Keratinocyte (primary cell): ENCODE data around the gene HDAC9. TPM values are rescaled to one million over a fixed set of nuclear protein-coding genes. Genes with fewer than 3 reads are reported as not detected.

Experiments
- DNase-seq: peaks from one replicate; pipeline ENCODE4 v3.0.0-alpha.2; 2011; ENCODE audit warnings: low read depth, missing footprints, low spot score
- FAIRE-seq: peaks from 2 replicates; lab custom pipeline; 2011; peaks lifted over from hg19 to GRCh38; lab: Jason Lieb, UNC
- H2AFZ ChIP-seq: 2 replicates; pipeline ENCODE4 v1.6.0; 2012; ENCODE audit warnings: low read length, control low read depth, inconsistent platforms; ENCODE audit not compliant: control insufficient read depth
- H3K27ac ChIP-seq: 2 replicates; pipeline ENCODE4 v1.5.1; 2011; ENCODE audit warnings: low read length; ENCODE audit not compliant: control insufficient read depth, insufficient read depth
- H3K27me3 ChIP-seq: 3 replicates; pipeline ENCODE4 v1.6.0; 2011; ENCODE audit warnings: low read length; ENCODE audit not compliant: control insufficient read depth, insufficient read depth; ENCODE audit errors: extremely low read depth
- H3K36me3 ChIP-seq, 2 experiments: 2 replicates in 1 of 2; 3 replicates in 1 of 2; pipeline ENCODE4 v1.5.1; 2011; ENCODE audit warnings: low read length in 2 of 2, mild to moderate bottlenecking in 1 of 2; ENCODE audit not compliant: control insufficient read depth in 2 of 2, insufficient read depth in 2 of 2; ENCODE audit errors: extremely low read depth in 1 of 2
- H3K4me1 ChIP-seq: 3 replicates; pipeline ENCODE4 v1.5.1; 2011; ENCODE audit warnings: low read length; ENCODE audit not compliant: control insufficient read depth, insufficient read depth; ENCODE audit errors: extremely low read depth
- H3K4me2 ChIP-seq: 3 replicates; pipeline ENCODE4 v1.6.0; 2011; ENCODE audit warnings: low read depth, low read length; ENCODE audit not compliant: control insufficient read depth, insufficient read depth; ENCODE audit errors: extremely low read depth
- H3K4me3 ChIP-seq, 3 experiments: fragments of 200-600 bp in 1 of 3; sonication (generic) in 1 of 3; 2 replicates in 2 of 3; 3 replicates in 1 of 3; pipeline ENCODE4 v1.5.1; 2011 to 2016; ENCODE audit warnings: low read length in 3 of 3, mild to moderate bottlenecking in 3 of 3, control low read depth in 2 of 3, inconsistent platforms in 1 of 3, low read depth in 1 of 3, mixed read lengths in 1 of 3, mixed run types in 1 of 3, moderate library complexity in 1 of 3; ENCODE audit not compliant: control insufficient read depth in 2 of 3, insufficient read depth in 2 of 3; ENCODE audit errors: extremely low read depth in 1 of 3
- H3K79me2 ChIP-seq: 2 replicates; pipeline ENCODE4 v1.6.0; 2012; ENCODE audit warnings: low read length; ENCODE audit not compliant: control insufficient read depth, insufficient read depth
- H3K9ac ChIP-seq: 3 replicates; pipeline ENCODE4 v1.6.0; 2011; ENCODE audit warnings: low read length; ENCODE audit not compliant: control insufficient read depth, insufficient read depth; ENCODE audit errors: extremely low read depth
- H3K9me1 ChIP-seq: 3 replicates; pipeline ENCODE4 v1.6.0; 2011; ENCODE audit warnings: low read length; ENCODE audit not compliant: control insufficient read depth, insufficient read depth; ENCODE audit errors: extremely low read depth
- H3K9me3 ChIP-seq: 2 replicates; pipeline ENCODE4 v1.5.1; 2012; ENCODE audit warnings: low read depth, low read length; ENCODE audit not compliant: control insufficient read depth
- H4K20me1 ChIP-seq: 3 replicates; pipeline ENCODE4 v1.6.0; 2011; ENCODE audit warnings: low read length; ENCODE audit not compliant: control insufficient read depth, insufficient read depth; ENCODE audit errors: extremely low read depth
- CTCF ChIP-seq, 3 experiments: IDR thresholded peaks in 1 of 3; conservative IDR thresholded peaks in 1 of 3; optimal IDR thresholded peaks in 1 of 3; 2 replicates in 2 of 3; 3 replicates in 1 of 3; pipeline versions ENCODE3 to v1.5.1; 2011; ENCODE audit warnings: low read length in 3 of 3, mild to moderate bottlenecking in 3 of 3, moderate library complexity in 2 of 3, control low read depth in 1 of 3, inconsistent platforms in 1 of 3; ENCODE audit not compliant: insufficient read depth in 2 of 3; ENCODE audit errors: extremely low read depth in 1 of 3
- EZH2 ChIP-seq: IDR thresholded peaks from one replicate; pipeline ENCODE4 v1.6.1; 2012; ENCODE audit warnings: inconsistent platforms, mild to moderate bottlenecking, low read length, moderate library complexity
- dilution Hi-C: fragments of 300-500 bp; cut with MboI; formaldehyde crosslinking; loops from one replicate; pipeline ENCODE4 v1.7.0; 2020; ENCODE audit warnings: low sequenced_read_pairs; ENCODE audit not compliant: extremely low pct_ligation_motif_present
- polyA plus RNA-seq, 5 experiments: library from polyadenylated mRNA; depleted of rRNA in 3 of 5; stranded (reverse) in 3 of 5; stranded (forward) in 1 of 5; unstranded in 1 of 5; fragments of >200 nt; gene quantifications; 1 replicate in 1 of 5; 2 replicates in 3 of 5; 3 replicates in 1 of 5; pipeline versions ENCODE4 v1.2.1 to v1.2.3, GENCODE V29; 2011 to 2012; ENCODE audit warnings: missing spikeins in 2 of 5, low read depth in 1 of 5, low replicate concordance in 1 of 5

Gene HDAC9
- polyA plus RNA-seq, 1 donor (not counting 4 experiments of a cell fraction or from before 2014, with no cell fraction given) = 24.6 TPM

DNA sequence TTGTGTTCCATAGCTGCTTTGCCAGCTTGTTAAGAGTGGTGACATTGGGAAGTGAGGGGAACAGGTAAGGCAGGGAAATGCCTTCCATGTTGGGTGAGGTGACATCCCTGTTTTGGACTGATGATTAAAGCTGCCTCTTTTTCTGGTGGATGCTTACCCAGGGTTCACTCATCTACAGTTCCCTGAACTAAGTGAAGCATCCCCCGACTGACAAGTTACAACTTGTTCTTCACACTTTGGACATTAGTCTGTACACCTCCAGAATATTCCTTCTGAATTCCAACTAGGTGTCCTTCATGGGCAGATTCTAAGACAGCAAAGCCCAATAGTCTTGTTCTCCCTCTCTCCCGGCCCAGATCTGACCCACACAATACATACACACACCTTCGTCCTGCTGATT lies 63.4 kb downstream of the HDAC9 start:
- Histone ChIP-seq H3K9me1 (no peaks in the 10 kb centered on the region), H3K9me3 (no peaks in the 10 kb centered on the region), H4K20me1 (no peaks in the 10 kb centered on the region), H3K4me3 (no peak overlapping the region), H3K4me1 (peaks cover 12% of the 10 kb centered on the region), H3K4me2 (no peak overlapping the region), H3K79me2 (peaks cover 5% of the 10 kb centered on the region), H3K27ac (no peak overlapping the region), H3K36me3 (peaks cover 0 to 1% of the 10 kb centered on the region in 2 experiments), H3K9ac (no peak overlapping the region), H2AFZ (no peak overlapping the region), H3K27me3 (no peaks in the 10 kb centered on the region)
- DNase-seq = peak; percentile 21
- dilution Hi-C loops = no loop called here
- FAIRE-seq = peak; percentile 69
- TF ChIP-seq EZH2 (no peak), CTCF (optimal IDR thresholded peaks at IDR 0.05 in 1 of 3, IDR thresholded peaks at IDR 0.05 in 1 of 3, conservative IDR thresholded peaks at IDR 0.05 in 1 of 3; ENCODE audit: extremely low read depth in 1 of 3, insufficient read depth in 2 of 3, low read length in 3 of 3) (no peak)

GRCh38 chr7:18559756-18560155 lies 64.2 kb downstream of the HDAC9 start:
- Histone ChIP-seq H3K4me2 (no peak overlapping the region), H3K79me2 (peaks cover 5% of the 10 kb centered on the region), H3K9me3 (no peaks in the 10 kb centered on the region), H3K27me3 (no peaks in the 10 kb centered on the region), H4K20me1 (no peaks in the 10 kb centered on the region), H3K4me3 (no peak overlapping the region), H3K4me1 (peaks cover 12% of the 10 kb centered on the region), H2AFZ (no peak overlapping the region), H3K9ac (no peak overlapping the region), H3K36me3 (peaks cover 0 to 1% of the 10 kb centered on the region in 2 experiments), H3K9me1 (no peaks in the 10 kb centered on the region), H3K27ac (no peak overlapping the region)
- DNase-seq = no peak
- TF ChIP-seq EZH2 = no peak
- no peak for TF ChIP-seq CTCF (optimal IDR thresholded peaks at IDR 0.05 in 1 of 3, IDR thresholded peaks at IDR 0.05 in 1 of 3, conservative IDR thresholded peaks at IDR 0.05 in 1 of 3; ENCODE audit: extremely low read depth in 1 of 3, insufficient read depth in 2 of 3, low read length in 3 of 3)
- no peak for FAIRE-seq
- dilution Hi-C loops = no loop called here
